HEK293T (cell line): ENCODE results near the gene RINL.

Experiments used
- CTCF ChIA-PET: fragments of 350-600 bp; formaldehyde crosslinking; extraction: SDS; loops from one replicate; lab custom pipeline; 2021; ENCODE audit warnings: antibody characterized with exemption, inconsistent platforms; lab: Yijun Ruan, JAX
- POLR2A ChIA-PET: fragments of 350-600 bp; formaldehyde crosslinking; extraction: SDS; loops from one replicate; lab custom pipeline; 2020; ENCODE audit warnings: antibody characterized with exemption, inconsistent platforms; lab: Yijun Ruan, JAX
- DNase-seq: peaks from one replicate; pipeline ENCODE4 v3.0.0; 2012; ENCODE audit warnings: mixed read lengths; ENCODE audit errors: extremely low spot score
- ARNT ChIP-seq: fragments of 450-650 bp; IDR thresholded peaks from 2 replicates; pipeline ENCODE4 v1.6.1; 2017; ENCODE audit warnings: mild to moderate bottlenecking
- BHLHE40 ChIP-seq: fragments of 450-650 bp; IDR thresholded peaks from 2 replicates; pipeline ENCODE4 v1.6.1; 2016; ENCODE audit warnings: mild to moderate bottlenecking, moderate library complexity, borderline replicate concordance
- CTBP1 ChIP-seq: fragments of 450-650 bp; IDR thresholded peaks from 2 replicates; pipeline ENCODE4 v1.6.1; 2016; ENCODE audit warnings: borderline replicate concordance
- ELF4 ChIP-seq: fragments of 450-650 bp; IDR thresholded peaks from 2 replicates; pipeline ENCODE4 v1.6.1; 2017; ENCODE audit warnings: antibody characterized with exemption
- FOXA1 ChIP-seq: fragments of 450-650 bp; IDR thresholded peaks from 2 replicates; pipeline ENCODE4 v1.6.1; 2016; ENCODE audit warnings: mild to moderate bottlenecking
- FOXK2 ChIP-seq: fragments of 450-650 bp; IDR thresholded peaks from 2 replicates; pipeline ENCODE4 v1.6.1; 2016; ENCODE audit warnings: mild to moderate bottlenecking
- FOXM1 ChIP-seq: fragments of 450-650 bp; IDR thresholded peaks from 2 replicates; pipeline ENCODE4 v1.6.1; 2017; ENCODE audit warnings: mild to moderate bottlenecking, borderline replicate concordance
- HDGF ChIP-seq: fragments of 450-650 bp; IDR thresholded peaks from 2 replicates; pipeline ENCODE4 v1.6.1; 2017; ENCODE audit warnings: antibody characterized with exemption, borderline replicate concordance
- L3MBTL2 ChIP-seq: fragments of 450-650 bp; conservative IDR thresholded peaks from 2 replicates; pipeline ENCODE4 v1.6.1; 2016; ENCODE audit warnings: mild to moderate bottlenecking
- LEF1 ChIP-seq: fragments of 450-650 bp; IDR thresholded peaks from 2 replicates; pipeline ENCODE4 v1.6.1; 2017; ENCODE audit warnings: mild to moderate bottlenecking, borderline replicate concordance
- NFRKB ChIP-seq: fragments of 450-650 bp; IDR thresholded peaks from 2 replicates; pipeline ENCODE4 v1.6.1; 2016; ENCODE audit warnings: mild to moderate bottlenecking, moderate library complexity
- PKNOX1 ChIP-seq: fragments of 450-650 bp; IDR thresholded peaks from 2 replicates; pipeline ENCODE4 v1.6.1; 2016
- SP1 ChIP-seq: fragments of 450-650 bp; IDR thresholded peaks from 2 replicates; pipeline ENCODE4 v1.6.1; 2017
- SUZ12 ChIP-seq: fragments of 450-650 bp; IDR thresholded peaks from 2 replicates; pipeline ENCODE4 v1.6.1; 2016; ENCODE audit warnings: mild to moderate bottlenecking
- TARDBP ChIP-seq: fragments of 450-650 bp; IDR thresholded peaks from 2 replicates; pipeline ENCODE4 v1.6.1; 2016
- ZNF384 ChIP-seq: fragments of 450-650 bp; IDR thresholded peaks from 2 replicates; pipeline ENCODE4 v1.6.1; 2016

RINL gene

DNA sequence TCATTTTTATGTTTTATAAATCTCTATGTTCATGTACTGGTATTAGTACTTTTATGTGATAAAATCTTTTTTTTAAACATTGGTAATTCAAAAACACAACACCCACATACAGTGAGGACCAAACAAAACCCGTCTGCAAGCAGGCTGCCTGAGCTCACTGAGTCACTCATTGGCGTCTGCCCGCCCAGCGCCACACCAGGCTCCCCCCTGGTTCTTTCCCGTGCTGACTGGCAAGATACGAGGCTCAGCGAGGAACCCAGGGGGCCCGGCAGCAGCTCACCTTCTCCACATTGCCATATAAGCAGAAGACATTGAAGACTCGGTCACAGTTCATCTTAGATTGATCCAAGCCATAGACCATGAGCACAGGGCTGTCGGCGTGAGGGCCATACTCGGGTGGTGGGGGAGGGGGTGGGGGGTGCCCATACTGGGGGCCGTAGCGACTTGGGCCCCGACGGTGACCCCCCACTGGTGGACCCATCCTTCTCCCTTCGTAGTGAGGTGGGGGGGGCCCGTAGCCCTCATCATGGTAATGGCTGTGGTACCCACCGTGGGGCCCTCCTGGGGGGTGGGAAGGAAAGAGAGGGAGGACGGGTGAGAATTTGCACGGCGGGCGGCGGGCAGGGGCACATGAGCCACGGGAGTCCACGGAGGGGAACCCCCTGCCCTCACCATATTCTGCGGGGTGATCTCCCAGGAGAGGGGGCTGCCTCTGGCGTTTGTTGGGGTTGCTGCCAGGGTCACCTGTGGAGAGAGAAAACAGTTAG is 38.1 kb downstream of the RINL start:
- CTCF ChIA-PET = no interaction called here
- POLR2A ChIA-PET = interaction anchor here (3.3 kb wide), 1 partner anchor 9 kb away, joined by 23 read pairs; no protein-coding TSS in a partner anchor
- TF ChIP-seq CTBP1 = no peak
- TF ChIP-seq FOXA1 = no peak
- TF ChIP-seq LEF1 = no peak
- TF ChIP-seq HDGF = no peak
- TF ChIP-seq TARDBP = no peak
- TF ChIP-seq SUZ12 = no peak
- no peak for TF ChIP-seq SP1
- no peak for TF ChIP-seq NFRKB
- TF ChIP-seq FOXK2 = no peak
- no peak for TF ChIP-seq L3MBTL2
- no peak for TF ChIP-seq BHLHE40
- TF ChIP-seq ZNF384 = no peak
- TF ChIP-seq PKNOX1 = no peak
- TF ChIP-seq ELF4 = no peak
- no peak for DNase-seq

GRCh38 chr19:38838986-38839761 is 38.9 kb downstream of the RINL start:
- DNase-seq = no peak
- ChIA-PET POLR2A (interaction anchor here (3.3 kb wide), 1 partner anchor 10 kb away, joined by 23 read pairs; no protein-coding TSS in a partner anchor), CTCF (no interaction called here)
- no peak for TF ChIP-seq CTBP1
- TF ChIP-seq PKNOX1 = no peak
- no peak for TF ChIP-seq FOXM1
- no peak for TF ChIP-seq FOXA1
- TF ChIP-seq FOXK2 = no peak
- no peak for TF ChIP-seq ARNT
- no peak for TF ChIP-seq L3MBTL2
- TF ChIP-seq BHLHE40 = no peak
- no peak for TF ChIP-seq SP1
- TF ChIP-seq HDGF = no peak
- TF ChIP-seq LEF1 = no peak
- TF ChIP-seq ELF4 = no peak
- TF ChIP-seq NFRKB = no peak

DNA sequence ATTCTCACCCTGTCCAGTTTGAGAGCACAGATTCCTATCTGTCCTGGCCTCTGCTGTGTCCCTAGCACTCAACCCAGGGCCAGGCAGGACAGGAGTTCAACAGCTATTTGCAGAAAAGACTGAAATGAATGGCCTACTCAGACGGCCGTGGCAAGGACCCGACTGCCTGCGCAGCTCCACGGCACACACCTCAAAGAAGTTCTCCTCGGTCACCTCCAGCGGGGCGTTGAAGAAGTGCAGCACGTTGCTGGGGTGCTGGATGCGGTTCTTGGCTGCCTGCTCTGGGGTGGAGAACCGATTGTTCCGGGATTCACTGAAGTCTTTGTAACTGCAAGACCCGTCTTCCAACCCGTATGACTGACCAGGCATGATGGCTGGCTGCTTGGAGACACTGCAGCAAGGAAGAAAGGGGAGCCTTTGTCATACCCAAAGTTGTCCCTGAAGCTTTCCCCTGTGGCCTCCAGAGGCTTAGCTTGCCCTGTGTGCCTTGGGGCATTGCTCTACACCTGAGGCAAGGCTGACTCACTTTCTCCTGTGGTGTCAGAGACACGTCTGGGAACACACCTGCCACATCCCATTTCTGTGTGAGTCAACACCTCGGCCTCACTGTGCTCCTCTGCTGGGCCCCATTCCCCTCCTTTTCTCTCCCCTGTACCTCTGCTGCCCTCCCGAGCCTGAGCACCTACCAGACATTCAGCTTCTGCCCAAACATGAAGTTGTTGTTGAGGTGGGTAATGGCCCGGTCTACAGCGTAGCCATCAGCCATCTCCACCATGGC is 39.7 kb downstream of the RINL start:
- TF ChIP-seq CTBP1 (no peak), TARDBP (no peak), PKNOX1 (no peak), FOXK2 (no peak), HDGF (no peak), FOXM1 (no peak), BHLHE40 (no peak), SP1 (no peak), ZNF384 (no peak), L3MBTL2 (no peak), LEF1 (no peak), FOXA1 (no peak), SUZ12 (no peak), ELF4 (no peak), ARNT (no peak)
- CTCF ChIA-PET = no interaction called here
- no peak for DNase-seq
- POLR2A ChIA-PET = interaction anchor here (1.1 to 3.3 kb wide), 2 partner anchors 10 to 13 kb away, joined by 4 to 23 read pairs; no protein-coding TSS in a partner anchor

DNA sequence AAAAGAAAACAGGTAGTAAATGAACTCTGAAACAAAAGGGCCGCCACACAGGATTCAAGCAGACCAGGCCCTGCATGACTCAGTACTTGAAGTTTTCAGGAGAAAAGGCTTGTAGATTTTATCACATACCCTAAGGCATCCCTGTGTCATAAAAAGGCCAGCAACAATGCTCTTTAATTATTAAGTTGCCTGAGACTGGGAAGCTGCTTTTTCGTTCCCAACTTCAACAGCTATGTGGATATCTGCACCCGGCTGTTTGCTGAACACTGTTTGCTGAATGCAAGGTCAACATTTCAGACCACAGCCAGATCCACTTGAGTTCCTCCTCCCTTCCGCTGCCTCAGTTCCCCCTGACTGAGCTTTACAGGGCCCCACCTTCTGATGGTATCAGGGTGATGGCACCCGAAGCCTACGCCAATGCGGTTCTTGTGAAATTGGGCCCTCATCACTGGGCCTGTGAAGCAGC is 40.4 kb downstream of the RINL start:
- no peak for DNase-seq
- ChIA-PET CTCF (no interaction called here), POLR2A (interaction anchor here (0.8 to 3.3 kb wide), 3 partner anchors 11 to 15 kb away, joined by 3 to 23 read pairs (median 4); no protein-coding TSS in a partner anchor)
- TF ChIP-seq NFRKB (no peak), TARDBP (no peak), PKNOX1 (no peak), LEF1 (no peak), ARNT (no peak), BHLHE40 (no peak), FOXA1 (no peak), CTBP1 (no peak), L3MBTL2 (no peak), ELF4 (no peak), SUZ12 (no peak), HDGF (no peak), FOXK2 (no peak), ZNF384 (no peak)
